ENCODE results near the gene SRRM4.
A peak's percentile ranks its signal among the peaks of the same experiment; 100 is the strongest.
"Not testable (repeated sequence)": the region's sequence is repeated elsewhere in the genome, so short reads cannot be mapped to it uniquely, and the experiment has no call there.

Gene SRRM4

GRCh38 chr12:119012179-119012578 is 30.8 kb downstream of the SRRM4 start:
- DNase-seq: no peak

- no peak for DNase-seq
These were observed 31.7 kb downstream of the SRRM4 start for GRCh38 chr12:119013023-119013422.

GRCh38 chr12:119014368-119014767 is 33.0 kb downstream of the SRRM4 start:
- no peak for DNase-seq

- no peak for DNase-seq
These were observed 35.4 kb downstream of the SRRM4 start for GRCh38 chr12:119016715-119017114.

GRCh38 chr12:119019166-119019565 is 37.8 kb downstream of the SRRM4 start:
- no peak for DNase-seq

GRCh38 chr12:119020406-119021360 is 39.3 kb downstream of the SRRM4 start:
- DNase-seq: no peak

GRCh38 chr12:119024356-119024755 is 43.0 kb downstream of the SRRM4 start:
- no peak for DNase-seq

GRCh38 chr12:119025786-119026185 is 44.4 kb downstream of the SRRM4 start:
- DNase-seq: no peak

GRCh38 chr12:119033332-119033731 is 52.0 kb downstream of the SRRM4 start:
- DNase-seq: not testable (repeated sequence)

- peak; percentile 41 for DNase-seq
These were observed 55.8 kb downstream of the SRRM4 start for GRCh38 chr12:119036878-119037825.

GRCh38 chr12:119044094-119044493 is 62.8 kb downstream of the SRRM4 start:
- no peak for DNase-seq

GRCh38 chr12:119047641-119048040 is 66.3 kb downstream of the SRRM4 start:
- no peak for DNase-seq

- DNase-seq: no peak
These were observed 69.3 kb downstream of the SRRM4 start for GRCh38 chr12:119050663-119051062.

- DNase-seq: no peak
These were observed 70.1 kb downstream of the SRRM4 start for GRCh38 chr12:119051474-119051873.

GRCh38 chr12:119052001-119052400 is 70.7 kb downstream of the SRRM4 start:
- no peak for DNase-seq

- no peak for DNase-seq
These were observed 74.6 kb downstream of the SRRM4 start for GRCh38 chr12:119055977-119056376.

GRCh38 chr12:119060847-119061796 is 79.8 kb downstream of the SRRM4 start:
- no peak for DNase-seq

- DNase-seq: no peak
These were observed 87.0 kb downstream of the SRRM4 start for GRCh38 chr12:119068129-119068856.

GRCh38 chr12:119069147-119069642 is 87.9 kb downstream of the SRRM4 start:
- peak; percentile 52 for DNase-seq

- no peak for DNase-seq
These were observed 89.8 kb downstream of the SRRM4 start for GRCh38 chr12:119071176-119071575.

- no peak for DNase-seq
These were observed 90.4 kb downstream of the SRRM4 start for GRCh38 chr12:119071638-119072231.

Data from NCI-H1105 treated with DMSO at 0.1 percent for 48 hours (cell line).